G401.6 (cell line): ENCODE results near the gene TXNDC8.
"Not testable (repeated sequence)": the region's sequence is repeated elsewhere in the genome, so short reads cannot be mapped to it uniquely, and the experiment has no call there.

Source experiments
- FAIRE-seq: peaks from 2 replicates; lab custom pipeline; 2012; peaks lifted over from hg19 to GRCh38; lab: Jason Lieb, UNC

Gene TXNDC8

DNA sequence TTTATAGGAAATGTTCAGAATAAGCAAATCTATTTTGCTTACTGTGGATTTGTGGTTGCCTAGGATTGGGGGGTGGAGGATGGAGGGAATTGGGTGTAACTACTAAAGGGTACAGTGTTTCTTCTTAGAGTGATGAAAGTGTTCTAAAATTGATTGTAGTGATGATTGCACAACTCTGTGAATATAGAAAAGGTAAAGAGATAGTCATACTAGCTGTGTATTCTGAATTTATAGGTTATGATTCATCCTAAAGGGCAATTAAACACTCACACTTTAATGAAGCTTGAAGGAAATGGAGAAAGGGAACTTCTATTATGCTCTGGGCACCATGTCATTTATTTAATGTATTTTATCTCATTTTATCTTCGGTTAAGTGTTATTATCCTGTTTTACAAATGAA lies 9.9 kb downstream of the TXNDC8 start:
- FAIRE-seq = no peak

- no peak for FAIRE-seq
Observed at GRCh38 chr9:110323818-110324217, 13.8 kb downstream of the TXNDC8 start.

DNA sequence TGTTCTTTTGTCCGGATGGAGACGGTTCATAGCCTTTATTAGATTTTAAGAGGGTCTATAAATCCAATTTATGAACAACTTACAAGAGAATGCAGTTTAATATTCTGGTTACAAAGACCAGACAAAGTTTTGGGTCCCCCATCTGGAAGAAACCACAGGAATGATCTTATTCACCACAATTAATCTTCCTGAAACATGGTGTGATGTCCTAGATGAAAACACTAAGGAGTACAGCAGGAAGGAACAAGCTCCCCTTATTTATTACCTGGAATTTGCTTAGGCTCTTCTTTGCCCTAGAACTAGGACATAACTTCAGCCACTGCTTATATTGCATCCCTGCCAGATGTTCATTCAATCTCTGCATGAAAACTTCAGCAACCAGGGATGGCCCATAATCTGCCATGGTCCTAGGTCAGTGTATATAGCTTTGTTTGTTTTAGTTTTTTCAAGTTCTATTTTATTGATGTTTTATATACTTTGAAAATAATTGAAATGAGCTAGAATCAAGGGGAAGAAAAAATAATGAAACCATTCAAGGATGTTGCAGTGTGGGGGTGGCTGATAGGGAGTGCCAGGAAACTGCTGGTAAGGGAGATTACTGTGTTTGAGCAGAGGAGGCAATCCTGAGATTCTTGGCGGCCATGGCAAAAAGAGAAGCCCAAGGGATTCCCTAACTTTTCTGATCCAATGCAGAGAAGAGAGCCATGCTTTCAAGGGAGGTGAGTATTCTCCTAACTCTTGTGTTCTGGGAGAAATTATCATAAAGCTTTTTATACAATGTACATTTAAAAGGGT lies 16.8 kb downstream of the TXNDC8 start:
- FAIRE-seq = no peak

DNA sequence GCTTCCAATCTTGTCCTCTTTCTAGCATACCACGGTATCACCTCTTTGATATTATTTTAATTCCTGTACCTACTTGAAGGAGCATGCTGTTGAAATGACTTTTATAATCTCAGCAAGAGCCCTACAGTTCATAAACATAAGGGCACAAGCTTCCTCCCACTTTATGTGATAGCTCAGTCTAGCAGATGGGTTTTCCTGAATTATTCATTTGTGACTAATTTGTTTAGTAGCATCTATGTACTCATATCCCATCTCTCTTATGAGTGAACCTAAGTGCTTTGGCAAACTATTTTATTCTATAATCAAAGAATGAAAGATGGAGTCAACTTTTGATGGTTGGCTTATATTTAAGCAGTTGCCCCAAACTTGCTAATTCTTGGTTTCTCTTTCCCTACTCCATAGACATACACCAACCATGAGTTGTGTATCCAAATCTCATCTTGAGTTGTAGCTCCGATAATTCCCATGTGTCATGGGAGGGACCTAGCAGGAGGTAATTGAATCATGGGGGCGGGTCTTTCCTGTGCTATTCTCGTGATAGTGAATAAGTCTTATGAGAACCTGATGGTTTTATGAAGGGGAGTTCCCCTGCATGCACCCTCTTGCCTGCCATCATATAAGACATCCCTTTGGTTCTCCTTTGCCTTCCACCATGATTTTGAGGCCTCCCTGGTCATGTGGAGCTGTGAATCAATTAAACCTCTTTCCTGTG lies 17.7 kb downstream of the TXNDC8 start:
- FAIRE-seq = no peak

GRCh38 chr9:110317911-110318310 lies 19.8 kb downstream of the TXNDC8 start:
- no peak for FAIRE-seq

- no peak for FAIRE-seq
Observed at GRCh38 chr9:110316261-110317075, 21.2 kb downstream of the TXNDC8 start.

DNA sequence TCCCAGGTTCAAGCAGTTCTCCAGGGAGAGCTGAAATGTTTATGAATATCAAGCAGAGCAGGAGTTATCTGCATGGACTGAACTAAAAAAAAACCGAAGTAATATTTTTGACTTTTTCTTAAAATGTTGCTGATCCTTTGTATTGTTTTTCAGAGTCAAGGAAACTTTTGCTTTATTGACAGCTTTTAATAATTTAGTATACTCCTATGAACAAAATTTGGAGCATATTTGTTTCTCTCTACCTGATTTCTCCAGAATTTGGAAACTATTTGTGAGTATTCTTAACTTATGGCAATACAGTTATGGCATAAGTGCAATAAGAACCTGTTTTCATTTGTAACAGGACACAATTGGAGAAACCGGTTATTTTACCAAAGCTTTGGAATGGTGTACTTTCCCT lies 25.7 kb downstream of the TXNDC8 start:
- FAIRE-seq = not testable (repeated sequence)

DNA sequence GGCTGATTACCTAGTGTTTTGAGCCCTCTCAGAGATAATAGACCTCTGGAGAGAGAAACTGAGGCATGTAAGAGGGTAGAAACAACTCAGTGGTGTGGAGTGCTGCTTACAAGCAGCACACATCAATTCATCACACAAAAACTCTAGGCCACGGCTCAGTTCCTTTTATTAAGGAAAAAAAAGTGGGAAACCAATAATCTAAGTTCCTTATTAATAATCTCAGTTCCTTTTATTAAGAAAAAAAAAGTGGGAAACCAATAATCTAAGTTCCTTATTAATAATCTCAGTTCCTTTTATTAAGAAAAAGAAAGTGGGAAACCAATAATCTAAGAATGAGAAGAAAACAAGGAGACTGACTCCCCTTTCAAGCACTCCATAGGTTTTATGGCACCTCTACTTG lies 28.0 kb downstream of the TXNDC8 start:
- no peak for FAIRE-seq

GRCh38 chr9:110308633-110309038 lies 29.0 kb downstream of the TXNDC8 start:
- no peak for FAIRE-seq

GRCh38 chr9:110307191-110307590 lies 30.5 kb downstream of the TXNDC8 start:
- no peak for FAIRE-seq

DNA sequence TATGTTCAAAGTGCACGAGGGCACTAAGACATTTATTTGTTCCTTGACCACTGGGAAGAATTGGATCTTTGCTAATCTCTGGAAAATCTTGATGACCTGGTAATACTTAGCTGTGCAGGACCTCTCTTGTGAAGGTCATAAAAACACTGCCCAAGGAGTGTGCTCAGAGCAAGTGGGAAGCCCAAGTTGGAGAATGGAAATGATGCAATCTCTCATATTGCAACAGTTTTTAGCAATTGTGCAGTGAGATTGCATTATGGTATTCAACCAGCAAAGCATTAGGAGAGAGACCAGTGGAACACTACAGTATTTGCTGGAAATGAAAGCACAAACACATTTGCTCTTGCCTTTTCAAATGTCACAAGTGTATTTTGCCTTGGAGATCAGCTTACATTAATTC lies 34.5 kb downstream of the TXNDC8 start:
- no peak for FAIRE-seq

GRCh38 chr9:110298043-110298605 lies 39.5 kb downstream of the TXNDC8 start:
- no peak for FAIRE-seq

GRCh38 chr9:110293248-110293647 lies 44.4 kb downstream of the TXNDC8 start:
- no peak for FAIRE-seq

- FAIRE-seq = no peak
Observed at GRCh38 chr9:110291921-110292557, 45.6 kb downstream of the TXNDC8 start.

- FAIRE-seq = no peak
Observed at GRCh38 chr9:110290001-110290400, 47.7 kb downstream of the TXNDC8 start.

GRCh38 chr9:110288503-110288902 lies 49.2 kb downstream of the TXNDC8 start:
- FAIRE-seq = no peak

GRCh38 chr9:110287289-110287680 lies 50.4 kb downstream of the TXNDC8 start:
- FAIRE-seq = no peak

- FAIRE-seq = no peak
Observed at GRCh38 chr9:110284211-110284844, 53.3 kb downstream of the TXNDC8 start.

DNA sequence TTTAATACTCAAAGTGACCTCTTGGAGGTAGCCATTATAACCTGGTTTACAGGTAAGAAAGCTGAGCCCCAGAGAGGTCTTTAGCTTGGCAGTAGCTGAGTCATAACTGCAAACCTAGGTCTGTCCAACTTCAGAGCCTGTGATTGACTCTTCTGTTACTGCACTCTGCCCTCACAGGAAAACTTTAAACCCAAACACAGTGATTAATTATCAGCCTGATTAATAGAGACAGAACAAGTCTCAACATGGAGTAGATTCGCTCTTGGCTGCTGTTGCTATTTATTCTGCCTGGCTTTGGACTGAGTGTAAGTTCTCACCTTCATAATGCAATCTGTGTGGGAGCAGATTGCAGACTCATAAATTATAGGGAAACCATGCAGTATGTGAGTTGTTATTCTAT lies 53.9 kb downstream of the TXNDC8 start:
- no peak for FAIRE-seq

DNA sequence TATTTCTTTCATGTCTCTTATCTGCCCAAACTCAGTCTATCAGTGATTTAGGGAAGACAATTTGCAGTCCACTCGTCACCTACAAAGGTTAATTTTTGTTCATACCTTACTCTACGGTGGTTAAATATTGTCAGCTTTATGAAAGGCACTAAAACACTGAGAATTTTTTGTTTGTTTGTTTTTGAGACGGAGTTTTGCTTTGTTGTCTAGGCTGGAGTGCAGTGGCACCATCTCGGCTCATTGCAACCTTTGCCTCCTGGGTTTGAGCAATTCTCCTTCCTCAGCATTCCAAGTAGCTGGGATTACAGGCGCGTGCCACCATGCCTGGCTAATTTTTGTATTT lies 55.0 kb downstream of the TXNDC8 start:
- no peak for FAIRE-seq

GRCh38 chr9:110282018-110282738 lies 55.5 kb downstream of the TXNDC8 start:
- FAIRE-seq = no peak
